ENCODE measurements around the gene CHMP2B. TPM values are rescaled to one million over a fixed set of nuclear protein-coding genes. Genes with fewer than 3 reads are reported as not detected.

CHMP2B gene
- total and polyA plus RNA-seq, 9 of the 15 experiments (the other 6 are each of a cell fraction or from before 2014, with no cell fraction given) = 7.4 to 17.7 (median 10.6) TPM

GRCh38 chr3:87227104-87227834 lies at the start of gene CHMP2B (continued):
- no peak; the same call in 1 of the 2 replicates for TF ChIP-seq PML (IDR thresholded peaks at IDR 0.05; ENCODE audit: low read length)
- TF ChIP-seq ZNF79 (CRISPR knock-in tag; IDR thresholded peaks at IDR 0.05; ENCODE audit: low read depth) = no peak
- TF ChIP-seq HMGN3 (IDR thresholded peaks at IDR 0.05; ENCODE audit: borderline replicate concordance, extremely low read depth, insufficient read length, low read depth, low read length) = peak; percentile 41
- TF ChIP-seq, protein P1, sequence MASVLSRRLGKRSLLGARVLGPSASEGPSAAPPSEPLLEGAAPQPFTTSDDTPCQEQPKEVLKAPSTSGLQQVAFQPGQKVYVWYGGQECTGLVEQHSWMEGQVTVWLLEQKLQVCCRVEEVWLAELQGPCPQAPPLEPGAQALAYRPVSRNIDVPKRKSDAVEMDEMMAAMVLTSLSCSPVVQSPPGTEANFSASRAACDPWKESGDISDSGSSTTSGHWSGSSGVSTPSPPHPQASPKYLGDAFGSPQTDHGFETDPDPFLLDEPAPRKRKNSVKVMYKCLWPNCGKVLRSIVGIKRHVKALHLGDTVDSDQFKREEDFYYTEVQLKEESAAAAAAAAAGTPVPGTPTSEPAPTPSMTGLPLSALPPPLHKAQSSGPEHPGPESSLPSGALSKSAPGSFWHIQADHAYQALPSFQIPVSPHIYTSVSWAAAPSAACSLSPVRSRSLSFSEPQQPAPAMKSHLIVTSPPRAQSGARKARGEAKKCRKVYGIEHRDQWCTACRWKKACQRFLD (CRISPR knock-in tag; IDR thresholded peaks at IDR 0.05) = no peak
- TF ChIP-seq POLR2A (conservative IDR thresholded peaks at IDR 0.05) = peak; percentile 76
- no peak for TF ChIP-seq NR2C2 (CRISPR knock-in tag; IDR thresholded peaks at IDR 0.05)
- peak; percentile 18; the same call in 1 of the 2 replicates for TF ChIP-seq NR2C2 (tag; IDR thresholded peaks at IDR 0.05)
- no peak for TF ChIP-seq RBM15 (IDR thresholded peaks at IDR 0.05; ENCODE audit: insufficient read depth, low read length)
- TF ChIP-seq TAF1 (IDR thresholded peaks at IDR 0.05; ENCODE audit: control insufficient read depth, extremely low read depth, insufficient read depth, low read length, severe bottlenecking) = peak; percentile 60
- no peak for TF ChIP-seq KLF6 (CRISPR knock-in tag; IDR thresholded peaks at IDR 0.05; ENCODE audit: borderline replicate concordance)
- peak; percentile 86 for TF ChIP-seq CXXC5 (CRISPR knock-in tag; IDR thresholded peaks at IDR 0.05)
- TF ChIP-seq, protein P2, sequence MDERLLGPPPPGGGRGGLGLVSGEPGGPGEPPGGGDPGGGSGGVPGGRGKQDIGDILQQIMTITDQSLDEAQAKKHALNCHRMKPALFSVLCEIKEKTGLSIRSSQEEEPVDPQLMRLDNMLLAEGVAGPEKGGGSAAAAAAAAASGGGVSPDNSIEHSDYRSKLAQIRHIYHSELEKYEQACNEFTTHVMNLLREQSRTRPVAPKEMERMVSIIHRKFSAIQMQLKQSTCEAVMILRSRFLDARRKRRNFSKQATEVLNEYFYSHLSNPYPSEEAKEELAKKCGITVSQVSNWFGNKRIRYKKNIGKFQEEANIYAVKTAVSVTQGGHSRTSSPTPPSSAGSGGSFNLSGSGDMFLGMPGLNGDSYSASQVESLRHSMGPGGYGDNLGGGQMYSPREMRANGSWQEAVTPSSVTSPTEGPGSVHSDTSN (CRISPR knock-in tag; IDR thresholded peaks at IDR 0.05; ENCODE audit: low read depth) = no peak
- TF ChIP-seq, protein P2 (tag; conservative IDR thresholded peaks at IDR 0.05; ENCODE audit: low read depth) = 0 out of 2 replicates have a peak, but pooled peaks have one; percentile 4
- TF ChIP-seq, protein P3, sequence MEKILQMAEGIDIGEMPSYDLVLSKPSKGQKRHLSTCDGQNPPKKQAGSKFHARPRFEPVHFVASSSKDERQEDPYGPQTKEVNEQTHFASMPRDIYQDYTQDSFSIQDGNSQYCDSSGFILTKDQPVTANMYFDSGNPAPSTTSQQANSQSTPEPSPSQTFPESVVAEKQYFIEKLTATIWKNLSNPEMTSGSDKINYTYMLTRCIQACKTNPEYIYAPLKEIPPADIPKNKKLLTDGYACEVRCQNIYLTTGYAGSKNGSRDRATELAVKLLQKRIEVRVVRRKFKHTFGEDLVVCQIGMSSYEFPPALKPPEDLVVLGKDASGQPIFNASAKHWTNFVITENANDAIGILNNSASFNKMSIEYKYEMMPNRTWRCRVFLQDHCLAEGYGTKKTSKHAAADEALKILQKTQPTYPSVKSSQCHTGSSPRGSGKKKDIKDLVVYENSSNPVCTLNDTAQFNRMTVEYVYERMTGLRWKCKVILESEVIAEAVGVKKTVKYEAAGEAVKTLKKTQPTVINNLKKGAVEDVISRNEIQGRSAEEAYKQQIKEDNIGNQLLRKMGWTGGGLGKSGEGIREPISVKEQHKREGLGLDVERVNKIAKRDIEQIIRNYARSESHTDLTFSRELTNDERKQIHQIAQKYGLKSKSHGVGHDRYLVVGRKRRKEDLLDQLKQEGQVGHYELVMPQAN (IDR thresholded peaks at IDR 0.05; ENCODE audit: borderline replicate concordance) = 0 out of 2 replicates have a peak, but pooled peaks have one; percentile 48
- peak; percentile 65 for TF ChIP-seq HCFC1 (IDR thresholded peaks at IDR 0.05; ENCODE audit: low read depth, low read length)
- peak; percentile 42; the same call in 1 of the 2 replicates for TF ChIP-seq ETV5 (CRISPR knock-in tag; IDR thresholded peaks at IDR 0.05; ENCODE audit: low read depth)
- TF ChIP-seq GMEB1 (CRISPR knock-in tag; IDR thresholded peaks at IDR 0.05) = peak; percentile 41; the same call in 1 of the 2 replicates
- TF ChIP-seq ZNF23 (CRISPR knock-in tag; IDR thresholded peaks at IDR 0.05) = no peak
- TF ChIP-seq CREM (IDR thresholded peaks at IDR 0.05; ENCODE audit: low read depth) = peak; percentile 65
- TF ChIP-seq ZFX (CRISPR knock-in tag; IDR thresholded peaks at IDR 0.05) = peak; percentile 74
- TF ChIP-seq ZNF785 (CRISPR knock-in tag; IDR thresholded peaks at IDR 0.05) = no peak

All from K562 (cell line).